ENCODE results near the gene TMEM81.

Gene TMEM81

GRCh38 chr1:205058853-205059252 lies 25.4 kb downstream of the TMEM81 start:
- Histone ChIP-seq H3K27me3 (replicated peaks; ENCODE audit: control insufficient read depth, insufficient read depth, low read length) (peaks cover 50% of the 10 kb centered on the region), H3K9ac (ENCODE audit: low read length) (no peak overlapping the region), H3K4me3 (ENCODE audit: low read length) (no peak overlapping the region), H3K36me3 (ENCODE audit: control insufficient read depth, insufficient read depth, low read length, severe bottlenecking) (no peaks in the 10 kb centered on the region), H3K4me1 (ENCODE audit: control insufficient read depth, insufficient read depth, low read length) (no peaks in the 10 kb centered on the region), H3K9me3 (ENCODE audit: control insufficient read depth, low read length) (no peaks in the 10 kb centered on the region)
- no peak for DNase-seq (ENCODE audit: low read depth)

GRCh38 chr1:205057808-205058575 lies 26.3 kb downstream of the TMEM81 start:
- H3K27me3 ChIP-seq (replicated peaks; ENCODE audit: control insufficient read depth, insufficient read depth, low read length), result peaks cover 58% of the 10 kb centered on the region
- H3K9me3 ChIP-seq (ENCODE audit: control insufficient read depth, low read length), result no peaks in the 10 kb centered on the region

GRCh38 chr1:205056956-205057568 lies 27.2 kb downstream of the TMEM81 start:
- Histone ChIP-seq H3K4me1 (ENCODE audit: control insufficient read depth, insufficient read depth, low read length) (no peaks in the 10 kb centered on the region), H3K27me3 (replicated peaks; ENCODE audit: control insufficient read depth, insufficient read depth, low read length) (peaks cover 66% of the 10 kb centered on the region), H3K4me3 (ENCODE audit: low read length) (no peak overlapping the region), H3K9me3 (ENCODE audit: control insufficient read depth, low read length) (no peaks in the 10 kb centered on the region), H3K9ac (ENCODE audit: low read length) (no peak overlapping the region), H3K36me3 (ENCODE audit: control insufficient read depth, insufficient read depth, low read length, severe bottlenecking) (no peaks in the 10 kb centered on the region)
- no peak for DNase-seq (ENCODE audit: low read depth)

More at GRCh38 chr1:205057808-205058575, 26.3 kb downstream of the TMEM81 start:
- H3K4me3 ChIP-seq (ENCODE audit: low read length), result no peak overlapping the region
- no peak for DNase-seq (ENCODE audit: low read depth)
- H3K9ac ChIP-seq (ENCODE audit: low read length), result no peak overlapping the region
- H3K36me3 ChIP-seq (ENCODE audit: control insufficient read depth, insufficient read depth, low read length, severe bottlenecking), result no peaks in the 10 kb centered on the region
- no peaks in the 10 kb centered on the region for H3K4me1 ChIP-seq (ENCODE audit: control insufficient read depth, insufficient read depth, low read length)

- no peaks in the 10 kb centered on the region for H3K9me3 ChIP-seq (ENCODE audit: control insufficient read depth, low read length)
- no peak for DNase-seq (ENCODE audit: low read depth)
- H3K9ac ChIP-seq (ENCODE audit: low read length), result no peak overlapping the region
- H3K4me1 ChIP-seq (ENCODE audit: control insufficient read depth, insufficient read depth, low read length), result no peaks in the 10 kb centered on the region
- no peaks in the 10 kb centered on the region for H3K36me3 ChIP-seq (ENCODE audit: control insufficient read depth, insufficient read depth, low read length, severe bottlenecking)
- H3K4me3 ChIP-seq (ENCODE audit: low read length), result no peak overlapping the region
- H3K27me3 ChIP-seq (replicated peaks; ENCODE audit: control insufficient read depth, insufficient read depth, low read length), result peaks cover 71% of the 10 kb centered on the region
Measured at GRCh38 chr1:205056188-205056611, 28.1 kb downstream of the TMEM81 start.

GRCh38 chr1:205054013-205054412 lies 30.2 kb downstream of the TMEM81 start:
- DNase-seq (ENCODE audit: low read depth), result no peak
- Histone ChIP-seq H3K9me3 (ENCODE audit: control insufficient read depth, low read length) (no peaks in the 10 kb centered on the region), H3K4me1 (ENCODE audit: control insufficient read depth, insufficient read depth, low read length) (peaks cover 2% of the 10 kb centered on the region), H3K27me3 (replicated peaks; ENCODE audit: control insufficient read depth, insufficient read depth, low read length) (peaks cover 83% of the 10 kb centered on the region), H3K9ac (ENCODE audit: low read length) (no peak overlapping the region), H3K4me3 (ENCODE audit: low read length) (no peak overlapping the region), H3K36me3 (ENCODE audit: control insufficient read depth, insufficient read depth, low read length, severe bottlenecking) (no peaks in the 10 kb centered on the region)

- peaks cover 84% of the 10 kb centered on the region for H3K27me3 ChIP-seq (replicated peaks; ENCODE audit: control insufficient read depth, insufficient read depth, low read length)
- peaks cover 2% of the 10 kb centered on the region for H3K4me1 ChIP-seq (ENCODE audit: control insufficient read depth, insufficient read depth, low read length)
- no peak overlapping the region for H3K9ac ChIP-seq (ENCODE audit: low read length)
- H3K36me3 ChIP-seq (ENCODE audit: control insufficient read depth, insufficient read depth, low read length, severe bottlenecking), result no peaks in the 10 kb centered on the region
- no peak for DNase-seq (ENCODE audit: low read depth)
- H3K9me3 ChIP-seq (ENCODE audit: control insufficient read depth, low read length), result no peaks in the 10 kb centered on the region
- no peak overlapping the region for H3K4me3 ChIP-seq (ENCODE audit: low read length)
Measured at GRCh38 chr1:205053296-205053695, 31.0 kb downstream of the TMEM81 start.

GRCh38 chr1:205052690-205053089 lies 31.6 kb downstream of the TMEM81 start:
- Histone ChIP-seq H3K36me3 (ENCODE audit: control insufficient read depth, insufficient read depth, low read length, severe bottlenecking) (no peaks in the 10 kb centered on the region), H3K4me1 (ENCODE audit: control insufficient read depth, insufficient read depth, low read length) (peaks cover 2% of the 10 kb centered on the region), H3K27me3 (replicated peaks; ENCODE audit: control insufficient read depth, insufficient read depth, low read length) (peaks cover 90% of the 10 kb centered on the region), H3K4me3 (ENCODE audit: low read length) (no peak overlapping the region), H3K9ac (ENCODE audit: low read length) (no peak overlapping the region), H3K9me3 (ENCODE audit: control insufficient read depth, low read length) (no peaks in the 10 kb centered on the region)
- no peak for DNase-seq (ENCODE audit: low read depth)

GRCh38 chr1:205049479-205049878 lies 34.8 kb downstream of the TMEM81 start:
- no peak for DNase-seq (ENCODE audit: low read depth)
- H3K4me1 ChIP-seq (ENCODE audit: control insufficient read depth, insufficient read depth, low read length), result peaks cover 2% of the 10 kb centered on the region
- H3K9me3 ChIP-seq (ENCODE audit: control insufficient read depth, low read length), result no peaks in the 10 kb centered on the region
- H3K4me3 ChIP-seq (ENCODE audit: low read length), result no peak overlapping the region
- H3K9ac ChIP-seq (ENCODE audit: low read length), result no peak overlapping the region
- peaks cover 95% of the 10 kb centered on the region for H3K27me3 ChIP-seq (replicated peaks; ENCODE audit: control insufficient read depth, insufficient read depth, low read length)
- H3K36me3 ChIP-seq (ENCODE audit: control insufficient read depth, insufficient read depth, low read length, severe bottlenecking), result no peaks in the 10 kb centered on the region

GRCh38 chr1:205048382-205048781 lies 35.9 kb downstream of the TMEM81 start:
- Histone ChIP-seq H3K9ac (ENCODE audit: low read length) (no peak overlapping the region), H3K9me3 (ENCODE audit: control insufficient read depth, low read length) (no peaks in the 10 kb centered on the region), H3K4me3 (ENCODE audit: low read length) (no peak overlapping the region), H3K4me1 (ENCODE audit: control insufficient read depth, insufficient read depth, low read length) (peaks cover 2% of the 10 kb centered on the region), H3K36me3 (ENCODE audit: control insufficient read depth, insufficient read depth, low read length, severe bottlenecking) (no peaks in the 10 kb centered on the region), H3K27me3 (replicated peaks; ENCODE audit: control insufficient read depth, insufficient read depth, low read length) (peaks cover 95% of the 10 kb centered on the region)
- DNase-seq (ENCODE audit: low read depth), result no peak

- no peak overlapping the region for H3K9ac ChIP-seq (ENCODE audit: low read length)
- peaks cover 2% of the 10 kb centered on the region for H3K4me1 ChIP-seq (ENCODE audit: control insufficient read depth, insufficient read depth, low read length)
- H3K27me3 ChIP-seq (replicated peaks; ENCODE audit: control insufficient read depth, insufficient read depth, low read length), result peaks cover 89% of the 10 kb centered on the region
- no peak overlapping the region for H3K4me3 ChIP-seq (ENCODE audit: low read length)
- no peak for DNase-seq (ENCODE audit: low read depth)
- no peaks in the 10 kb centered on the region for H3K9me3 ChIP-seq (ENCODE audit: control insufficient read depth, low read length)
- H3K36me3 ChIP-seq (ENCODE audit: control insufficient read depth, insufficient read depth, low read length, severe bottlenecking), result no peaks in the 10 kb centered on the region
Measured at GRCh38 chr1:205047764-205048231, 36.5 kb downstream of the TMEM81 start.

- H3K4me3 ChIP-seq (ENCODE audit: low read length), result no peak overlapping the region
- H3K9me3 ChIP-seq (ENCODE audit: control insufficient read depth, low read length), result no peaks in the 10 kb centered on the region
- peaks cover 85% of the 10 kb centered on the region for H3K27me3 ChIP-seq (replicated peaks; ENCODE audit: control insufficient read depth, insufficient read depth, low read length)
- DNase-seq (ENCODE audit: low read depth), result no peak
- H3K9ac ChIP-seq (ENCODE audit: low read length), result no peak overlapping the region
- H3K4me1 ChIP-seq (ENCODE audit: control insufficient read depth, insufficient read depth, low read length), result peaks cover 2% of the 10 kb centered on the region
- no peaks in the 10 kb centered on the region for H3K36me3 ChIP-seq (ENCODE audit: control insufficient read depth, insufficient read depth, low read length, severe bottlenecking)
Measured at GRCh38 chr1:205046870-205047269, 37.4 kb downstream of the TMEM81 start.

Data from adipocyte (in vitro differentiated cells).